Retina (tissue), 1 donor: ENCODE measurements around the gene MEGF11.

Experiments
- DNase-seq: peaks from one replicate; pipeline ENCODE4 v3.0.0-alpha.2; 2016

Gene MEGF11

DNA sequence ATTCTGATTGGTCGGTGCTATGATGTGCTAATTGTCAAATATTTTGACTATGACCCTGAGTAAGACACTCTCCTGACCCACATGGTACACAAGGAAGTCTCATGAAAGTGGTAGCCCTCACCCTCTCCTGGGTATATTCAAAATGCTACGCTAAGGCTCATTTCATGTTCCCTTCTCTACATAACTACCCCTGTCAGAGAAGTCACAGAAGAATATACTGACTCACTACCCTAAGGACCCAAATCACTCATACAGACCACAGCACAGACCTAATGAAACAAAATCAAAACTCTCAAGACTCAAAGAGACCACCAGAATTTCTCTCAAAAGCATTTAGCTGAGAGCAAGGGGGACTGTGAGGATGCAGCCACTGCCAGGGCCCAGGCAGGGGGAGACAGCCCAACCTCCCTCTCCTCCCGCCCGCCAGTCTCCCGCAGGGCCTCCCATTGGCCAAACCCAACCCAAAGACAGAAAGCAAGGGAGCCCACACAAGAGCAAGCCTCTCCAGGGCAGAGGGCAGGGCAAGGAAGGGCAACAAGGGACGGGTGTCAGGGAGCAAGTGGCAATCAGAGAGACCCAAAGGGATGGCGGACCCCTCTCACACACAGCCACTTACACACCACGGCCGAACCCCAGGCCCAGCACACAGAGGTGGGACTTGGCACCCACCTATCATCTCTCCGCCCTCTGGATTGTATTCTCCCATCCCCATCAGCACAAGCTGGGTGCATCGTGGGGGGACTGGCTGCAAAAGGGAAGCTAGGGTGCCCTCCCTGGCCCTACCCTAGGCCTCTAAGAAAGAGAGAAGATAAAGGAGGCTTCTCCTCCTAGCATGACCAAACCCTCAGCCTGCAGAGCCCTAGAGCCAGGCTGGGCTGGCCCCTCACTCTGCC lies 41.6 kb downstream of the MEGF11 start:
- no peak for DNase-seq

DNA sequence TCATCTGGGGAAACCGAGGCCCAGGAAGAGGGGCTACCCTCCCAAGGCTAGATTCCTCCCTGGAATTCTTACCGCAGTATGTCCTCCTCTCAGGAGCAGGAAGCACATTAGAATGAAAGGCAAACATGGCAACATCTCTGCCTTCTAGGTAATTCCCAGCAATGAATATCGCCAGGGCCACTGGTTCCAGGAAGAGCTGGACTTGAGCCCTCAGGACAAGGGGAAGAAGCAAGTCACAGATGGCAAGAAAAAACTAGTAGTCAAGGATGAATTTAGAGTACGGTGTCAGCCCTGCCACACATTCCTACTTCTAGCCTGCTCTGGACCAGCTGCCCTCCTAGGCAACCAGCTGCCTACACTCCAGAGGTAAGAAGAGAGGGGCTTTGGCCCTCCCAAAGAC lies 42.9 kb downstream of the MEGF11 start:
- no peak for DNase-seq

DNA sequence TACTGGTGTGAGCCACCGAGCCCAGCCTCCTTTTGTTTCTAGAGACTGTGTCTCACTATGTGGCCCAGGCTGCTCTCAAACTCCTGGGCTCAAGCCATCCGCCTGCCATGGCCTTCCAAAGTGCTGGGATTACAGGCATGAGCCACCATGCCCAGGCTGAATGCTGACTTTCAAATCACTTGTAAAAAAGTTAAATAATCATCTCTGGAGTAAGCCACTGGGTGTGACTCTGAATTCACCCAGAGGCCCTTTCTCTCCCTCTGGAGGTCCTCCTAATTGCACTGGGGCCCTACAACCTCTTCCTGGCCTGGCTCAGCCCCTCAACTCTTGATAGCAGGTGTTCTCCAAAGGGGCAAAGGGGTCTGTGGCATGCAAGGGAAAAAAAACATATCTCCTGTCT lies 54.8 kb downstream of the MEGF11 start:
- DNase-seq = no peak

DNA sequence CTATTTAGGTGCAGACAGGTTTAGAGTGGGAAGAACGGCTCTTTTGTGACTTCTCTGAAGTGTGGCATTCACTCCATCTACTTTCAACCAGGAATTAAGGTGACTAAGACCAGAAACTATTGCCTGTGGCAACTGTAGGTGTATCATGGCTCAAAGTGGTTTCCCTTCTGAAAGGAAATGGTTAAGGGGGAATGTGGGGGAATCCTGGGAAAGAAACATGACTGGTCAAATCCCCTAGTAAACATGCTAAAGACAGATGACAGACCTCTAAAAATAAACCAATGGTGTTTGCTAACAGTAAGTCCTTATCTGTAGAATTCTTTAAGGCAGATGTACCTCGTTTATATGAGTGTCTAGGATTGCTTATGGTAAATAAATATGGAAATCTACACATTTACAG lies 56.9 kb downstream of the MEGF11 start:
- DNase-seq = no peak

DNA sequence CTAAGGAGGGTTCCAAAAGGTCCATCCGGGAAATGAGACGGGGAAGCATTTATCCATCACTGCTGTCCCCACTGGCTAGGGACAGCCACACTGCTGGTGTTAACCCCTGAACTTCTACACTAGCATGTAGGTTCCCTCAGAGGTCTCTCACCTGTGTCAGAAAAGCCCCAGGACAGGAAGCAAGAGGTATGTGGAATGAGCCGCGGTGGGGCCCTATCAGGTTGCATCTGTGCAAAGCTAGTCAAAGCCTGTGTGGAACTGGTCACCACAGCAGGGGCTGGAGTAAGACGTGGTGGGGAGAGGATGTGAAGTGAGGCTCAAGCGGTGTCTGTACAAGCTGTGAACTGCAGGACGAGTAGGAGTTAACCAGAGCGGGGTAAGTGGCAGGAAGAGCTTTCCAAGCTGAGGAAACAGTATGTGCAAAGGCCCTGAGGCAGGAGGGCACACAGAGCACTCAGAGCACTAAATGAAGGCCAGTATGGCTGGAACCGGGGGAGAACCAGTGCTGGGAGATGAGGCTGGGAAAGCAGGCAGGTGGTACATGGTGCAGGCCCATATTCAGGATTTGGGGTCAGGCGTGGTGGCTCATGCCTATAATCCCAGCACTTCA lies 57.8 kb downstream of the MEGF11 start:
- no peak for DNase-seq

DNA sequence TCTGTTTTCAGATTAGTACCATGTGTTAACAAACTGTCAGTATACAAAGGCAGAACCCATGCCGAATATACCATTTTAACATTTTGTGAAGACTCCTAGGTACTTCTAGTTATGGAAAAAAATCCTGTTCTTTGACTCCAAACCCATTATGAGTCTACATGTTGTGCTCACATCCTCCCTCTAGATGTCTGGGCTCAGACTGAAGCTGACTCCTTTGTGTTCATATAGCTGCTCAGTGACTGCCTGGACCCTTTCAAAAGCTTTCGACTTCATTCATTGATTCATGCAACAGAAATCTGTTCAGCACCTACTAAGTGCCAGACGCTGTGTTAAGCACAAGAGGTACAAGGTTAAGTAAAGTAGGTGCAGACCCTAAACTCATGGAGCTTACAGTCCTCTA lies 60.5 kb downstream of the MEGF11 start:
- DNase-seq = no peak

DNA sequence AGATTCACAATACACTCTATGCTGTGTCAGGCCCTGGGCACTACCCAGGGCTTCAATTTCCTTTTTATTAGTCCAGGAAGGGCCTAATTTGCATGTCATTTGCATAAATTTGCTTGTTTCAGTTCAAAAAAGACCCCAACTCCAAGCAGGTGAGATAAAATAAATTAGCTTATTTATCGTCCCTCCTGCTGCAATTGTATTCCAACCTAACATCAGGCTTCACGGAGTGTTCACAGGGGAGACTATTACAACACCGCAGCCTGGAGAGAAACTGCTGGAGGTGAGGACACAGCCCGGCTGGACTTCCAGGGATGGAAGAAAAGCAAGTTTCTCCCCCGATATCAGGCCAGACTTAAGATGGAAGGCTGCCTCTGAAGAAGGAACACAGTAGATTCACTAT lies 62.8 kb downstream of the MEGF11 start:
- no peak for DNase-seq

DNA sequence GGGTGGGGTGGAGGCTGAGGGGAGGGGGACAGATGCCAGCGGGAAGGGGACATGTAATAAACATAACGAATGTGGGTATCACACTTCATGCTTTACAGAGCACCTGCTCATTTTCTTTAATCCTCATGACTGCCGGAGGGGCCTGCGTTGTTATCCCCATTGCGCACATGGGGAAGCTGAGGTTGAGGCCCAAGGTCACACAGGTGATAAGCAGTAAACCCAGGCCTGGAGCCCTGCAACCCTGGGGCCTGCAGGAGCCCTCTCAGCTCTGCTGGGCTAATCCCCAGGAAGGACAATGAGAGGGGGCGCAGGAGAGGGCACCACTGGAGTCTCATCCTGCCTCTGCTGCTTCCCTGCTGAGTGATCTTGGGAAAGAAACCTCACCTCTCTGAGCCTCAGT lies 64.3 kb downstream of the MEGF11 start:
- no peak for DNase-seq

DNA sequence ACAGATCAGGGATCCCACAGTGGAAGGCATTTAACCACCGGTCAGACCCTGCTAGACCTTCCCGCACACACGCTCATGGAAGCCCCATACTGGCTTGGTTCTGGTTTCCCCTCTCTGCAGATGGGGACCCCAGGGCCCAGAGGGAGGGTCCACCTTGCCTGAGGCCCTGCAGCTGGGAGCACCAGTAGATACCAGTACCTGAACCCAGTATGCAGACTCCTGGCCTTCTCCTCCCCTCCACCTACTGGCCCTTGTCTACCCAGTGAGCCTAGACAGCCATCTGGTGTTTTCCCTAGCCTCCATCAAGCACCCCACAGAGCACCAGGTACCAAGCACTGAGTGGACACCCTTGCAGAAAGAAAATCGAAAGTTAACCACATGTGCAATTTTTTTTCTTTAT lies 65.1 kb downstream of the MEGF11 start:
- no peak for DNase-seq

DNA sequence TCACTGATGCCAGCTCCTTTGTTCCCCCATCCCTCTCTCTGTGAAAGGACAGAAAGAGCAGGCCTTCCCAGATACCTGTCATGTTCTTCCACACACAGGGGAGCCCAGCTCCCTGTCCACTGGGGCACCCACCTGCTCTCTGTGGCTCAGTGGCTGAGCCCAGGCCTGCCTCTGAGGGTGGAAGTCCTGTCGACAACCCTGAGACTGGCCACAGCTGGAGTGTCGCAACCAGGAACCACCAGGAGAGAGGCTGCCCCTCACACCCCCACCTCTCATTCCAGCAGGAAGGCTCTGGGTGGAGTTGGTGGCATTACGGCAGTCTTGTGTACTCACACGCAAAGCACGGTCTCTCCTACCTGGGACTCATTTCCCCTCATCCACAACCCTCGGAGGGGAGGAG lies 66.3 kb downstream of the MEGF11 start:
- no peak for DNase-seq

DNA sequence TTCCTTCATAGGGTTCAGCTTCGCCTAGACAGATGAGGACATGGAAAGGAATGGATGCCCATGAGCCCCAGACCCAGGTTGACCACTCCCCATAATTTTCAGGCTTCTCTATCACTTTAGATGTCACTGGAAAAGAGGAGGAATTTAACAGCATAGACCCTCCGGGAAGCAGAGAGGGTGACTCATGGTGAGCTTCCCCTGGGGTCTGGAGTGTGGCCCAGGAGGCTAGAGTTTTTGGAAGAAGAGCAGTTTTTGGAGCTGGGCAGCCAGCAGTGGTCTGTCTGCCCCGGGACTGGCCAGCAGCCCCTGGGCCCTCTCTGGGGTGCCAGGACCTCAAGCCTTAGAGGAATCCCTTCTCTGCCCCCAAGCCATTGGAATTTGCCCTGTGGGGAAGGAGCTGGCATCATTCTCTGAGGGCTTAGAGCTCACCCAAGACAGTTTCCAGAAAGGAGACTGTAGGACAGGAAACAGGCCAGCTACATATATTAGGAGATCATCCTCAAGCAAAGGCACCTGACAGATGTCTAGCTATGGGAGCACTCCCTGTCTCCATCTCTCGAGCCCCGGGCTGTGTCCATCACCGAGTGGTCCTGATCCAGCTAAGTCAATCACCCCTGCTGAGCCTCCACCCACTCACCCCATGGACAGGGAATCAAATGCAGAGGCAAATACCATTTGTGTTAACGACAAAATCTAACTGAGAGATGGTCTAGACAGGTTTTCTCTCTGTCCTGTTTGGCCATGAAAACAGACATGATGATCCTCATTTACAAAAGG lies 67.3 kb downstream of the MEGF11 start:
- no peak for DNase-seq

DNA sequence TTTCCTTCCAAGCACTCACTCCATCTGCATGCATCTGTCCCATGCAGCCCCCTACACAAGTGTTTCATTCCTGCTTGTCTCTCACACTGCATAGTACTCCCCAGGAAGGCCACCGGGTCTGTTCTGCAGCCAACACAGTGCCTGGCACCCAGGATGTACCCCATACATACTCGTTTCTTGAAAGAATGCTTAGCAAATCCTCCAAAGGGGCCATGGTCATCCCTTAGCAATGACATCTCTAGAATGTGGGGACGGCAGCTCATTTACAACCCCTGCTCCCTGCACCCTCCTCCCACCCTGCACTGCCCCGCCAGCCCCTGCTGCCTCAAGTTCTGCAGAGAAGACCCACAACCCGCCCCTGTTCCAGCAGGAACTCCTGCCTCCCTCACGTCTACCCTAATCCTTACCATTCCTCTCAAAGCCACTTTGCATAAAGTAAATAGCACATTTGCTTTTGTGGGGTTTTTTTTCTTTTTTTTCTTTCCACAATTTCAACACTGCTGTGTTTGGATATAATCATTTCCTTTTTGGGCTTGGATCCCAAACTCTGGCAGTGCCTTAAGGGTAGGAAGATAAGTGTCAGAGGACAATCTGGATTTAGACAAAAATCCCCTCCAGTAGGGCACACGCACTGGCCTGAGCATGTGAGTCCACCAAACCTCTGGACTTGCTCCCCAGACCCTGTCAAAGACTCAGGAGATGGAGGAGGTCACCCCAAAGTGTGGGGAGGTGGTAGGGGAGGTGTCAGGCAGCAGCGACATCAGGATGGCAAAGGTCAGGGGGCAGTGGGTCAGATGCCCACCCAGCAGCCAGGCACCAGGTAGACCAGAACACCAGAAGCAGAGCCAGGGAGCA lies 68.4 kb downstream of the MEGF11 start:
- no peak for DNase-seq

DNA sequence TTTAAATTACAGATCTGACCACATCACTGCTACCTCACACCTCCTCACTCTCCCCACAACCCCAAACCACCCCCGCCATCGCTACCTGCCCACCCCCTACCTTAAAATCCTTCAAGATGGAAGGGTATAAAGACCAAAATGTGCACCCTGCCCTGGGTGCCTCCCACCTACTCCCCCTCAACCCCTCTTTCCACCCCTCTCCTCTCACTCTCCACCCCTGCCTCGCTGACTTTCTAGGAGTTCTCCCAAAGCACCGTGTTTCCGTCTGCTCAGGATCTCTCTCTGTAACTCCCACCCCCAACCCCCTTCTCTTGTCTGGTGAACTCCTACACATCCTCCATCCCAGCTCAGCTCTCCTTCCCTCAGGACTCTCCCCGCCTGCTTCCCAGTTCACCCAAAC lies 69.1 kb downstream of the MEGF11 start:
- no peak for DNase-seq

DNA sequence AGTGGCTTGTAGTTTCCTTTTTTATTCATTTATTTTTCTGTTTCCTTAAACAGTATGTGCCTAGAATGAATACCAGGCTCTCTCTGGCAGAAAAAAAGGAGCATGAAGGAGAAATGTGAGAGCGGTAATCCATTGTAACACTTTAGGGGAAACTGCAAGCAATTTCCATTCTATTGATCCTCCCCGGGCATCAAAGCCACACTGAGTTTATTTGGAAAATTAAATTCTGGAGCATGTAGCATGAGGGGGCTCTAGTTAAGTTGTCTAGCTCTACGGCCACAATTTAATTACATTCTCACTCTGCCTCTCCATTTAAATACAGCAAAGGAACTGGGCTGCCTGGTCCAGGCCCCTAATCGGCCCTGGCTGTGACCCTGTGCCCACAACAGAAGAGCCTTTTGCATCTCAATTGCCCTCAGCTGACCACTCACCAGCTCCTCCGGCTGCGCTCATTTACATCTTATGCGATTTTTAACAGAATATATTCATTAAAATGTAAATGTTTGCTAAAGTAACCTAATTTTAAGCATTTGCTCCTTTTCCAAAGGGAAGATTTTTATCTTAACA lies 72.9 kb downstream of the MEGF11 start:
- no peak for DNase-seq

DNA sequence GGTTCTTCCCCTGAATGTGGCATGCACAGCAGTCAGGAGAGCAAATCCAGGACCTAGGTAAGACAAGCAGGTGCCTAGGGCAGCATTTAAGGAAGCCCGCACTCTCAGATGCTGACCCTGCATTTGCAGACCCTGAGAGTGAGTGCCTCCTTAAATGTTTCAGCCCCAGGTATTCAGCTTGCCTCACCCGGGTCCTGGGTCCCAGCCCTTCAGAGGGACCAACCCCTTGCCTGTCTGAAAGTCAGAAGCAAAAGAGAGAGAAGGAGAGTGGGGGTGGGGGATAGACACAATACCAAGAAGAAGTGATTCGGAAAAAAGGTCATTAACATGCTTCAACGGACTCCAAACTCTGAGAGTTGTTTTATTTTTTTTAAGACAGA lies 75.0 kb downstream of the MEGF11 start:
- peak; percentile 59 for DNase-seq

DNA sequence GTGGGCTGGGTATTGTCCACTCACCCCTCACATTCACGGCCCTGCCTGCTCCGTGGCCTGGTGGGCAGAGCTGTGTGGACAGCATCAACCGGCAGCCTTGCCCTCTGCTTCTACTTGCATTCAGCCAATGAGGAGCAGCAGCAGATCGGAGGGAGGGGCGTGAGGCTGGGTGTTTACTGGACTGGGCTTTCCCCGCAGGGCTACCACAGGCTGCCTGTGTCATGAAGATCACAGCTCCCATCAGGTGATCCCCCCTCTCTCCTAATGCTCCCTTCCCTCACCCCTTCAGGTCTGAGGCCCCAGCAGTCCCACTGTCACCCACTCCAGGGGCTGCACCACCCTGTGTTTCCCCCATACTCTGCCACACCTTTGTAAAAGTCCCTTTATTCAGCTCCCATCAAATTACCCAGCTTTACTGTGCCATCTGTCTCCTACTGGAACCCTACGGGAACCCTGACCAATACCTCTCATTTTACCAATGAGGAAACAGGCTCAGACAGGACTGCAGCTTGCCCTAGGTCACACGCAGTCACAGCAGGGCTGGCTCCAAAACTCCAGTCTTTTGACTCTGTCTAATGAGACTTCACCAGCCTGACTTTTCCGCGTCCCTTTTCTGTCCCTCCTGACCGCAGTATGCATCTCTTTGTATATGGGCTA lies 81.1 kb downstream of the MEGF11 start:
- DNase-seq = peak; percentile 61

DNA sequence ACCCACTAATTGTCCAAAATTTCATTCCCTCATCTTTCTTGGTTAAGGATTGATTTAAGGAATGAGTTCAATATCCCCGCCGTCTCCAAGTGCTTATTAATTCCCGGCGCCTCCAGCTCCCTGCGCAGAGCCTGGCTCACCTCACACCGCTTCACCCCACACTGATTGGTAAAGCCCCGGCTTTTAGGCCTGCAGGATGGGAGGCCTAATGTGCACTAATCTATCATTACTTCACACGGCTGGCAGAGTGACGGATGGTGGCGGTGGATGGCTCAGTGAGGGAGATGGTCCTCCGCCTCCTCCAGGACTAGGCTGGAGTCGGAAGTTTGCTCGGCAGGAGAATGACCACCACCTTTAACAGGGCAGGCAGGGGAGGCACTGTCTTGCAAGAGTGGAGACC lies 81.7 kb downstream of the MEGF11 start:
- DNase-seq = no peak

DNA sequence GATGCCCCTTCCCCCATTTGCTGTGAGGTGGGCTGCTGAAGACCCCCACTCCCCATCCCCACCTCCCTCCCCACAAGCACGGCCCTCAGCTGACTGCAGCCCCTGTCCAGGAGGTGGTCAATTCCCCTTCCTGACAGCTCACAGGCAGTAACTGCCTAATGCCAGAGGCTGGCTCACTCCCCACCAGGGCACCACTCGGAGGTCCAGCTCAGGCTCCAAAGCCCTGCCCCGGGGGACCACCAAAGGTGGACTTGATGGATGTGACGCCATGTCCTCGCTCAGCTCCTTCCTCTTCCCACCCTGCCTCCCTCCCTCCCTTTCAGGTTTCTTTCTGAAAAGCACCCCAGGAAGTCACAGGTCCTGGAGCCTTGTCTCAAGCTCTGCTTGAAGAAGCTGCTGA lies 82.8 kb downstream of the MEGF11 start:
- DNase-seq = no peak

DNA sequence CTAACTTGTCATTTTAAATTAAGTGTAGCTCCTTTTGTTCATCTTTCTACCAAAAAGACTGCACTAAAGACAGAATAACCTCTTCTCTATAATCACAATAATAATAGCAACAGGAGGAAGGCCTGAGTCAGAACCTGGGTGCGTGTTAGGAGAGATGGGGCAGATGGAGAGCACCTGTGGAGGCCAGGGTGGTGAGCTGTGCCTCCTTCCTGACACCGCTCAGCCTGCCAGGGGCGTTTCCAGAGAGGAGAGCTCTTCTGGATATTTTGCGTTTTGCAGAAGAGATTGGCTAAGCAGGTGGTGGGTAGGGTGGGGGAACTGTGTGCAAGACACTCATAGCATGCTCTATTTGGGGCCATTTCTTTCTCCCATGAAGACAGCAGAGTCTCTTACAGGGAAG lies 83.5 kb downstream of the MEGF11 start:
- DNase-seq = no peak

DNA sequence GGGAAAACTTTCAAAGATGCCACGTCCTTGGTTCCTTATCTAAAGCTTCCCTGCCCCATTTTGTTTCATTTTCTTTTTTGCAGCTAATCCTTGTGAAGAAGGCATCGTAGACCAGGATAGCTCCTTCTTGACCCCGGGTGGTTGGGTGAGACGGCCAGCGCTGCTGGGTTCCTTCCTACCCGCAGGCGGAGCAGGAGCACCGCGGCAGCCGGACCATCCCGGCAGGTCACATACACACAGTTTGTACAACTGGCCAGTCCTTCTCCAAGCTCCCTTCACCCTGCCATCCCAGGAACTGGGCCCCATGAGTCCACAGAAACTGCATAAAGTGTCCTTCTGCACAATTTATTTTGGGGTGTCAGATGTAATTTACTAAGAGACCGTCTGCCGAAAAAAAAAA lies 83.9 kb downstream of the MEGF11 start:
- no peak for DNase-seq

DNA sequence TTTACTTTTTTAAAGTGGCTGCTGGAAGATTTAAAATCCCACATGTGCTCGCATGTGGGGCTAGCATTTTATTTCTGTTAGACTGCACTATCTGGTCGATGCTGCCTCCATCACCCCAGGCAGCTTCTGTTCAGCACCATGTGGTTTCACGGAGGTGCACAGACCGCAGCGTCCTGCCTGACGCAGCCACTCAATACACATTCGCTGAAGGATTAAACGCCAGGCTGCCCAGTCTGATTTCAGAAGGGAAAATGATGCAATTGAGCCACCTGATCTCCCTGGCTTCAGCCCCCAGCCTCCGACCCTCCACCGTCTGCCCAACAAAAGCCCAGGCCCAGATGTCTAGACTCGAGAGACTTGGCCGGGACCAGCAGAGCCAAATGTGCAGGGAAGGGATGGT lies 84.5 kb downstream of the MEGF11 start:
- DNase-seq = peak; percentile 49

DNA sequence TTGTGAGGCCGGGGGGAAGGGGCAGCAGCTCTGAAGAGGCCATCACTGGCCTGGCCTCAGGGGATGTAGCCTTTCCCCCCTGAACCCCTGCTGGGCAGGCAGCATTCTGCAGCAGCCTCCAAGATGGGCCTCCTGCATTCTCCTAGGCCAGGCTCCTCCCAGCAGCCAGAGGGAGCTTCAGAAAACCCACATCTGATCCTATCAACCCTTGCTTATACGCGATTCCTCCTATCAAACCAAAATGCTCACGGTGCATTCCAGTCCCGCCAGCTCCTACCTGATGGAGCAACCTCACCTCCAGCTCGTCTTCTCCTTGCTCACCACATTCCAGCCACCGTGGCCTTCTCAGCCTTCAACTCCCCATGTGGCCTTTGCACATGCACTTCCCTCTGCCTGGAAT lies 85.7 kb downstream of the MEGF11 start:
- no peak for DNase-seq
